Smooth muscle cell (in vitro differentiated cells): ENCODE results near the gene PASK. TPM values are rescaled to one million over a fixed set of nuclear protein-coding genes. Genes with fewer than 3 reads are reported as not detected.

ENCODE experiments used
- DNase-seq: peaks from one replicate; lab custom pipeline; 2025; ENCODE audit not compliant: unreplicated experiment; lab: John Stamatoyannopoulos, UW
- H2AFZ ChIP-seq: fragments of 200-600 bp; sonication (generic); 2 replicates; pipeline ENCODE4 v1.6.0; 2016; ENCODE audit warnings: antibody characterized with exemption, low read depth, mild to moderate bottlenecking
- H3F3A ChIP-seq: fragments of 200-600 bp; sonication (generic); 2 replicates; pipeline ENCODE4 v1.6.0; 2017; ENCODE audit warnings: antibody characterized with exemption, low read depth
- H3K27ac ChIP-seq: fragments of 200-600 bp; sonication (generic); 2 replicates; pipeline ENCODE4 v1.5.1; 2016; ENCODE audit warnings: low read depth, mild to moderate bottlenecking
- H3K27me3 ChIP-seq: fragments of 200-600 bp; sonication (generic); 2 replicates; pipeline ENCODE4 v1.6.1; 2016; ENCODE audit warnings: low read depth, mild to moderate bottlenecking
- H3K36me3 ChIP-seq: fragments of 200-600 bp; sonication (generic); 2 replicates; pipeline ENCODE4 v1.5.1; 2016; ENCODE audit warnings: low read depth
- H3K4me1 ChIP-seq: fragments of 200-600 bp; sonication (generic); 2 replicates; pipeline ENCODE4 v1.5.1; 2016; ENCODE audit warnings: low read depth
- H3K4me2 ChIP-seq: fragments of 200-600 bp; sonication (generic); 2 replicates; pipeline ENCODE4 v1.6.0; 2016; ENCODE audit warnings: mild to moderate bottlenecking
- H3K4me3 ChIP-seq: fragments of 200-600 bp; sonication (generic); 2 replicates; pipeline ENCODE4 v1.5.1; 2016; ENCODE audit warnings: mild to moderate bottlenecking
- H3K79me2 ChIP-seq: fragments of 200-600 bp; sonication (generic); 2 replicates; pipeline ENCODE4 v1.6.0; 2016; ENCODE audit warnings: low read depth, mild to moderate bottlenecking
- H3K9ac ChIP-seq: fragments of 200-600 bp; sonication (generic); 2 replicates; pipeline ENCODE4 v1.6.0; 2016; ENCODE audit warnings: low read depth
- H3K9me3 ChIP-seq: fragments of 200-600 bp; sonication (generic); replicated peaks from 2 replicates; pipeline ENCODE4 v1.5.1; 2016; ENCODE audit warnings: low read depth
- H4K20me1 ChIP-seq: fragments of 200-600 bp; sonication (generic); 2 replicates; pipeline ENCODE4 v1.6.0; 2016; ENCODE audit warnings: low read depth
- CTCF ChIP-seq: fragments of 200-600 bp; sonication (generic); IDR thresholded peaks from 2 replicates; pipeline ENCODE4 v1.5.1; 2017; ENCODE audit warnings: borderline replicate concordance, mild to moderate bottlenecking, antibody characterized with exemption; ENCODE audit not compliant: insufficient read depth, poor library complexity, severe bottlenecking
- WGBS: methylation state at CpG from one replicate; pipeline ENCODE4 v1.1.7; 2016; ENCODE audit warnings: low lambda C conversion rate; 5-methylcytosine and 5-hydroxymethylcytosine counted together
- polyA plus RNA-seq: library from polyadenylated mRNA; unstranded; fragments of >200 nt; fragmentation: Nextera tagmentation; extraction: Ambion mirVana; gene quantifications from 2 replicates; pipeline ENCODE4 v1.2.1, GENCODE V29; 2016
- total RNA-seq: library from RNA; depleted of rRNA; stranded (reverse); fragments of >200 nt; gene quantifications from 2 replicates; pipeline ENCODE4 v1.2.3, GENCODE V29; 2014

Gene PASK
- total and polyA plus RNA-seq, 2 experiments from 2014 or later = 2.6 TPM

- no peak for DNase-seq
- no peaks in the 10 kb centered on the region for H3K4me1 ChIP-seq
- H3K4me2 ChIP-seq = no peak overlapping the region
- H3K27me3 ChIP-seq = no peaks in the 10 kb centered on the region
- no peak overlapping the region for H3K27ac ChIP-seq
- TF ChIP-seq CTCF = no peak
- WGBS = 76% methylated on average over 3 of the region's 3 CpGs
- H2AFZ ChIP-seq = no peak overlapping the region
- H3K9me3 ChIP-seq = no peaks in the 10 kb centered on the region
- no peak overlapping the region for H3K4me3 ChIP-seq
- peaks cover 3% of the 10 kb centered on the region for H3K36me3 ChIP-seq
- H3F3A ChIP-seq = no peaks in the 10 kb centered on the region
- H4K20me1 ChIP-seq = peaks cover 3% of the 10 kb centered on the region
- no peak overlapping the region for H3K9ac ChIP-seq
- H3K79me2 ChIP-seq = no peaks in the 10 kb centered on the region
Measured at GRCh38 chr2:241163601-241164118, 14.4 kb upstream of the PASK start.

- Histone ChIP-seq H3K27ac (no peak overlapping the region), H3K4me2 (no peak overlapping the region), H4K20me1 (peaks cover 3% of the 10 kb centered on the region), H3K9ac (no peak overlapping the region), H3K9me3 (no peaks in the 10 kb centered on the region), H3F3A (no peaks in the 10 kb centered on the region), H2AFZ (no peak overlapping the region), H3K4me1 (no peaks in the 10 kb centered on the region), H3K36me3 (peaks cover 3% of the 10 kb centered on the region), H3K79me2 (no peaks in the 10 kb centered on the region), H3K27me3 (no peaks in the 10 kb centered on the region), H3K4me3 (no peak overlapping the region)
- 75% methylated on average over 8 of the region's 9 CpGs for WGBS
- no peak for DNase-seq
- TF ChIP-seq CTCF = no peak
Measured at GRCh38 chr2:241161646-241162281, 12.5 kb upstream of the PASK start.

DNA sequence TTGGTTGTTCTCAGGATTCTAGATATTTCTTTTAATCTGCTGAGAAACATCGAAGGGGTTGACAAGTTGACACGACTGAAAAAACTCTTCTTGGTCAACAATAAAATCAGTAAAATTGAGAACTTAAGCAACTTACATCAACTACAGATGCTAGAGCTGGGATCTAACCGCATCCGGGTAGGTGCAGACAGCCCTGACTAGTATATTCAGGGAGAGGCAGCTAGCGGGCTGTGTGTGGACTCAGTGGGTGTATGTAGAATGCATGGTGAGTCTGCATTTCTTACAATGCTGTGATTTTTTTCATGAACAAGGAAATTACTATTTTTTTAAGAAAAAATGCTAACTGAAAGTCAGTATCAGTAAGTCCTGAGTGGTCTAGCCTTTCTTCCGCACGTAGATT lies 11.0 kb upstream of the PASK start:
- peaks cover 3% of the 10 kb centered on the region for H3K36me3 ChIP-seq
- no peaks in the 10 kb centered on the region for H3F3A ChIP-seq
- peaks cover 3% of the 10 kb centered on the region for H4K20me1 ChIP-seq
- H3K4me1 ChIP-seq = no peaks in the 10 kb centered on the region
- DNase-seq = no peak
- no peak for TF ChIP-seq CTCF
- no peak overlapping the region for H3K4me3 ChIP-seq
- no peaks in the 10 kb centered on the region for H3K9me3 ChIP-seq
- H3K27ac ChIP-seq = no peak overlapping the region
- H3K27me3 ChIP-seq = no peaks in the 10 kb centered on the region
- H3K4me2 ChIP-seq = no peak overlapping the region
- H3K79me2 ChIP-seq = no peaks in the 10 kb centered on the region
- no peak overlapping the region for H2AFZ ChIP-seq
- WGBS = 98% methylated on average over 7 of the region's 7 CpGs
- no peak overlapping the region for H3K9ac ChIP-seq

GRCh38 chr2:241159116-241159515 lies 9.8 kb upstream of the PASK start:
- no peaks in the 10 kb centered on the region for H3K4me1 ChIP-seq
- H3K36me3 ChIP-seq = peaks cover 7% of the 10 kb centered on the region
- DNase-seq = no peak
- no peak for TF ChIP-seq CTCF
- no peak overlapping the region for H2AFZ ChIP-seq
- H3K27me3 ChIP-seq = no peaks in the 10 kb centered on the region
- peaks cover 3% of the 10 kb centered on the region for H4K20me1 ChIP-seq
- H3K79me2 ChIP-seq = no peaks in the 10 kb centered on the region
- WGBS = 91% methylated on average over 5 of the region's 5 CpGs
- no peak overlapping the region for H3K9ac ChIP-seq
- no peaks in the 10 kb centered on the region for H3K9me3 ChIP-seq
- H3K27ac ChIP-seq = no peak overlapping the region
- no peak overlapping the region for H3K4me2 ChIP-seq
- no peaks in the 10 kb centered on the region for H3F3A ChIP-seq
- H3K4me3 ChIP-seq = no peak overlapping the region
